ENCODE results near the gene USP4.
A peak's percentile ranks its signal among the peaks of the same experiment; 100 is the strongest.
"Not testable (repeated sequence)": the region's sequence is repeated elsewhere in the genome, so short reads cannot be mapped to it uniquely, and the experiment has no call there.

The USP4 gene

DNA sequence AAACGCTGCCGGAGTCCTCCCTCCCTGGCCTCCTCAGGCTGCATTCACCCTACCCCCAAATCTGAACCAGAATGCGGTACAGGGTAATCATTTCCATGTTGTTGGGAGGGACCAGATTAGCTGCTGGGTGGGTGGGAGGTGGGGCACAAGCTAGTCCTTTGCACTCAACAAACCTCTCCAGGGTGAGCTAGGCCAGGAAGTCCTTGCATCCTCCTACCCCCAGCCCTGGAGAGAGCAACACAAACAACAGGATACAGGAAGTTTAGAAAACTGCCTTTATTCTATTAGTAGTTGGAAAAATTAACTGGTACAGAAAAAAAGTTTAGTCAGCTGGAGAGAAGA is 19.0 kb upstream of the USP4 start:
- H3K4me3 ChIP-seq (ENCODE audit: low read depth, low read length): peak overlapping the region; percentile 70
- TF ChIP-seq CTCF (IDR thresholded peaks at IDR 0.05; ENCODE audit: low read depth, low read length): no peak

GRCh38 chr3:49358217-49358883 is 18.5 kb upstream of the USP4 start, which contains the start of gene GPX1:
GPX1 (minus strand) TSS chr3:49358353; CDS start chr3:49358278, 75 bp downstream.
- peak within 1 kb of the TSS; percentile 70 for H3K4me3 ChIP-seq (ENCODE audit: low read depth, low read length)
- TF ChIP-seq CTCF (IDR thresholded peaks at IDR 0.05; ENCODE audit: low read depth, low read length): no peak

- peak overlapping the region; percentile 70 for H3K4me3 ChIP-seq (ENCODE audit: low read depth, low read length)
These were observed 17.8 kb upstream of the USP4 start for GRCh38 chr3:49357443-49358216.

- H3K4me3 ChIP-seq (ENCODE audit: low read depth, low read length): peak overlapping the region; percentile 70
These were observed 17.2 kb upstream of the USP4 start for GRCh38 chr3:49357095-49357442.

GRCh38 chr3:49352890-49353421 is 13.1 kb upstream of the USP4 start:
- H3K4me3 ChIP-seq (ENCODE audit: low read depth, low read length): no peak overlapping the region
- TF ChIP-seq CTCF (IDR thresholded peaks at IDR 0.05; ENCODE audit: low read depth, low read length): no peak

GRCh38 chr3:49352281-49352680 is 12.4 kb upstream of the USP4 start:
- no peak overlapping the region for H3K4me3 ChIP-seq (ENCODE audit: low read depth, low read length)
- no peak for TF ChIP-seq CTCF (IDR thresholded peaks at IDR 0.05; ENCODE audit: low read depth, low read length)

DNA sequence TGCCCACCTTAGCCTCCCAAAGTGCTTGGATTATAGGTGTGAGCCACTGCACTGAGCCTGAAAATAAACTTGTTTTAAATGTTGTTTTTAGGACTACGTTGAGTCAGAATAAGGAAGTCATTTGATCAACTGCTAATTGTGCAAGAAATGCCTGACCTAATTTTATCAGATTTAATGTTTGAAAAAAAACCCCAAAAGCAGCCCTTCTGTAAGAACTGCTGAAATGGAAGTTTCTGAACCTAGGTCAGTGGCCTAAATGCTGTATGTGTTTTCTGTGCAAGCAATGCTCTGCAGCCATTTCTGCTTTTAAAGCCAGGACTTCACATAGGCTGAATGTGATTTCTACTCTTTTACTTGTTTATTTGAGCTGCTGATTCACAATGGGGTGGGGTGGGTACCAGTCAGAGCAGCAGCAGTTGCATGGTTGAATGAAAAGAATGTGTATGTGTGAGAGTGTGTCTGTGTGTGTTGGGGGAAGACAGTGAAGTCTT is 11.7 kb upstream of the USP4 start:
- no peak overlapping the region for H3K4me3 ChIP-seq (ENCODE audit: low read depth, low read length)
- no peak for TF ChIP-seq CTCF (IDR thresholded peaks at IDR 0.05; ENCODE audit: low read depth, low read length)

DNA sequence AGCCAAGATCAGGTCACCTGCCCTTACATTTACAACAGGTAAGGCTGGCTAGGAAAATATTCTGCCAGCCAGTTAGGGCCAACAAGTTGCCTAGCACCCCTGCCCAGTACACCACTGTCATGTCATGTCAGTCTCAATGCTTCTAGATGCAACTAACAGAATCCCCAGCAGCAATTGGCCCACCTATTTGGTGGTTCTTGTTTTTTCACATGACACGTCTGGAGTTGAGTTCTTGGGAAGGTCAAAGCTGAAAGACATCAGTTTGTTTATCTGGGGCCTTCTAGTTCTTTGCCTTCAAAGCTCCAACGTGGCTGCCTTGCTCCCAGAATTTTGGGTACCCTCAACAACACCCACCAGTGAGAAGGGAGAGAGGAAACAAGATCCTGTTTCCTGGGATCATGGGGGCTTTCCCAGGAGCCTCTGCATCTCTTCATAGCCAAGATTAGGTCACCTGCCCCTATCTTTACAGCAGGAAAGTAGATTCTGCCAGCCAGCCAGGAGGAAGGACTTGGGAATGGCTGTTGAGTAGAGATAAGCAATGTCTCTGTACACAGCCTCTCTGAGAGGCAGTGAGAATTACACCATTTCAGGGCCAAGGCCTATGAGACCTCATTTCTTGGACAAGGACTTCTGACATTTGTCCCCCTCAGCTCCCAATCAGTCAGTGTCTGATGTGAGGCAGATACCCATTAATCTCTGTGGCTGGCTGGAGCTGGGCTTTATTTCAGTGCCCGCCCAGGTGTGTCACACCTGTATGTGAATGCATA is 9.7 kb upstream of the USP4 start:
- no peak overlapping the region for H3K4me3 ChIP-seq (ENCODE audit: low read depth, low read length)
- TF ChIP-seq CTCF (IDR thresholded peaks at IDR 0.05; ENCODE audit: low read depth, low read length): no peak

GRCh38 chr3:49348361-49348760 is 8.5 kb upstream of the USP4 start:
- not testable (repeated sequence) for H3K4me3 ChIP-seq (ENCODE audit: low read depth, low read length)

Measured in WI38 (cell line).